ENCODE results near the gene NT5C2.

GRCh38 chr10:103199488-103199887 lies 6.4 kb upstream of the NT5C2 start:
- no peak for TF ChIP-seq CTCF (IDR thresholded peaks at IDR 0.05)
- no peak for TF ChIP-seq EZH2 (IDR thresholded peaks at IDR 0.05; ENCODE audit: borderline replicate concordance, insufficient read depth, low read depth, low read length, poor library complexity, severe bottlenecking)

Data from B cell (primary cell).